ENCODE results near the gene MYO1A.
"Not testable (repeated sequence)": the region's sequence is repeated elsewhere in the genome, so short reads cannot be mapped to it uniquely, and the experiment has no call there.

The MYO1A gene

DNA sequence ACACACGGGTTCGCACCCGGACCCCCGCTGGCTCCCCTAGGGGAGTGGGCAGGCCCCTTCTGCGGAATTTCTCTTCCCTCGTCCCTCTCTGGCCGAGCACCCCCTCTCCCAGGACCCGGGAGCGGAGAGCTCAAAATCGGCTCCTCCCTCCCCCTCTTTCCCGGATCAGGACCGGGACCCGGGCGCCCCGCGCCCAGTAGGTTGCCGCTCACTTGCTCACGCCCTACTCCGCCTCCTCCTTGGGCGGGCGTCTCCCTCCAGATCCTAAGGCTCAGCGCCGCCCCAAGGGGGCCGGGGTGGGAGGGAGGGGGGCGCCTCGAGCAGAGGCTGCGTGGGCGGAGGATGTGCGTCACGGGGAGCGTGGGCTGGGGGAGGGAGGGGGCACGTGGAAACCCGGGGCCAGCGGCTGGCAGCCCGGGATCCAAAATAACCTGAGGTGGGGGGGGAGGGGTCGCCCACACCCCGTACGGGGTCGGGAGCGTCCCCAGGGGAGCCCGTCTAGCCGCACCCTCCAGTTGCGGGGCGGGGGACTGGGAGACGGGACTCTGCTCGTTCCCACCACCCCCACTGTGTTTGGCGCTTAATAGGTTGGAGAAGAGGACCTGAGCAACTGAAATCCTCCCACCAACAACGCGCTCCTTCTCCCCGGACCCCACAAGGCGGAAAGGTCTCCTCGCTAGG is 37.2 kb upstream of the MYO1A start:
- DNase-seq: peak; percentile 89

- peak; percentile 42 for DNase-seq
Observed at GRCh38 chr12:57086493-57087009, 36.6 kb upstream of the MYO1A start.

GRCh38 chr12:57085999-57086492 is 36.1 kb upstream of the MYO1A start:
- no peak for DNase-seq

- no peak for DNase-seq
Observed at GRCh38 chr12:57080855-57081254, 30.9 kb upstream of the MYO1A start.

- no peak for DNase-seq
Observed at GRCh38 chr12:57079821-57080220, 29.9 kb upstream of the MYO1A start.

DNA sequence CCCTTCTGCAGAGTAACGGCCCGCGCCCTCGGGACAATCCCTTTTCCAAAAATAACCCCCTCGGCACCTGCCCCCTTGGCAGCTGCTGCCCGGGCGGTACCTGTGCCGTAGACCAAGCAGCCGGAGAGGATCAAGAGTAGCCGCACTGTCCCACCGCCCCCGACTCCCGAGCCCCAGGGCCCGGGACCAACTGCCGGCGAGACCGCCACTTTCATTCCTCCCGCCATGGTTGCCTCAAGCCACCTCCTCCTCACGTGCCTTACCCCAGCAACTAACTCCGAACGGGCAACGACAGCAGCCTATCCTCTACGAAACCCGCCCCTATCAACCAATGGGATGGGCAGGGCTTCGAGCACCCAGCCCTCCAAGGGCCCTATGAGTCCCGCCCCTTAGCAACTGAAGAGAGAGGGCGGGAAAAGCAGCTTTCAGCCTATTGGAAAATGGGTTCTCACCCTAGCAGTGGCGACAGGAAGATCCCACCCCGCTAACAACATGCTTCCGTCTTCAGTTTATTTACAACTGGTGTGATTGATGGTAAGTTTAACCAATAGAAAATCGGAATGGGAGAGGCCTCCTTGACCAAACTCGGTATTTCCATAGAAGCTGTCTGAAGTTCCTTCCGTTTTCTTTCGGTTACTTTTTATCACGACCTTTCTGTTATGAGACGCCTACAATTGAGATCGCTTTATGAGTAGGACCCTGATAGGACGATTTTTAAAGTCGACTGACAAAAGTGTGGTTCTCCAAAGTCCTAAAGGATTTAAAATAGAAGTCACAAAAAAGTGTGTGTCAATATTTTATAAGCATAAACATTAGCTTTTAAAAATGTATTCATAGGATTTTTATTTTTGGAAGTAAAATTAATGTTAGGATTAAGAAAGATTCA is 28.8 kb upstream of the MYO1A start, which contains the start of gene NEMP1:
Gene NEMP1, minus strand, starts transcription at position 273 of the 886 bp plus-strand sequence. Its CDS starts 46 bp downstream, at position 227.
- DNase-seq: peak; percentile 99

GRCh38 chr12:57073566-57074450 is 23.9 kb upstream of the MYO1A start:
- DNase-seq: not testable (repeated sequence)

DNA sequence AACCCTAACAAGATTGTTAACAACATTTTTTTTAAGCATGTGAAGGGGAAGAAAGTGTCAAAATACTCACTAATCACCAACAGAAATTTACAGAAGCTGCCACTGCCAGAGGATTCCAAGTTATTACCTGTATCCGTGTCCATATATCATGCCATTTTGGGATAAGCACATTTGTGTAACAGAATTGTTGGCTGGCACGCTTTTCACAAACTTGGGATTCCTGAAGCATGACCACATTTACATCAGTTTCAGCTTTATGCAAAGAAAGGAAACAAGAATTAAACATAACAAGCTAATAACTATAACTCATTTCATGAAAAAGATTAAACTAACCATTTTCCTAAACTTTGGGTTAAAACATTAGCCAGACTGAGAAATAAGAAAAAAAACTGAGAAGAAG is 22.7 kb upstream of the MYO1A start:
- no peak for DNase-seq

GRCh38 chr12:57069523-57069922 is 19.6 kb upstream of the MYO1A start:
- no peak for DNase-seq

GRCh38 chr12:57066245-57066644 is 16.3 kb upstream of the MYO1A start:
- DNase-seq: no peak

DNA sequence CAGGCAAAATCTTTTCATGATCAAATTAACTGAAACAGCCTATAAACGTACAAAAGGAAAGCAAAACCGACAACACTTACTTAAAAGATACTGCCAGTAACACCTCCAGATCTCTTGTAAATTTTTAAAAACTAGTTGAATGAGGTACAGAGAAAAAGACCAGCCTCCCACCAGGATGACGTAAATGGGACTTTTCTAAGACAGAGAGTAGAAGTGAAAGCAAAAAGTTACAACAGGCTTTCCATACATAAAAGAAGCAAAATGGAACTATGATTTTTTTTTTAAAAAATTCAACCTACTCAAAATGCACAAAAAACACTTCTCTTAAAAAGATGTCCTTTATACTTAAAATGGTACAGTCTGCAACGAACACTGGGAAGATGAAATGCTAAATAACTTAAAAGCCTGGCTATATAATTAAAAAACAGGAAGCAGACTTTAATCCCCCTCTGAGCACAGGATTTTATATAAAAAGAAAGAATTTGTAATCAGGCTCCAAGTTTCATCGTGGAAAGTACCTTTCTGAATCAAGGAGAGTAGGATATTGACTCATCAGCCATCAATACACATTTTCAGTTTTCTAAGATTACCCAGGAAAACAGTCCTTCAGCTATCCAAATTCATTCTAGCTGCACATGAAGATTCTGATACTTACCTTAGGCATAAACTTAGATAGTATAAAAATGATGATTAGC is 14.2 kb upstream of the MYO1A start:
- DNase-seq: no peak

DNA sequence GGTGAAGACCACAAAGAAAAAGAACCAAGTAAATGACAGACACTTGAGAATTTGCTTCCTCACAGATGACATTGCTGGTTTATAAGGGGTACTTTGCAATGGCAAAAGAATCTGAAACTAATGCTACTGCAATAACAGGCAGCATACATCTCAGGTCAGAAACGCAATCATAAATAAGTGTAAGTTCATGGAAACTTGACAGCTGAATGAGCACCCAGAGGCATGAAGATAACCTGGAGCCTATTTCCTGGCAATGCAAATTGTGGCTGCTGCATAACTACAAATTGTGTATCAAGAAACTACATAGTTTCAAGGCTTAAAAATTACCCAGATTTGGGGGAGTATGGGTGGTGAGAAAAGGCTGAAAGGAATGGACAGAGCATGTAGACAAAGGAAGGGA is 8.5 kb upstream of the MYO1A start:
- DNase-seq: no peak

DNA sequence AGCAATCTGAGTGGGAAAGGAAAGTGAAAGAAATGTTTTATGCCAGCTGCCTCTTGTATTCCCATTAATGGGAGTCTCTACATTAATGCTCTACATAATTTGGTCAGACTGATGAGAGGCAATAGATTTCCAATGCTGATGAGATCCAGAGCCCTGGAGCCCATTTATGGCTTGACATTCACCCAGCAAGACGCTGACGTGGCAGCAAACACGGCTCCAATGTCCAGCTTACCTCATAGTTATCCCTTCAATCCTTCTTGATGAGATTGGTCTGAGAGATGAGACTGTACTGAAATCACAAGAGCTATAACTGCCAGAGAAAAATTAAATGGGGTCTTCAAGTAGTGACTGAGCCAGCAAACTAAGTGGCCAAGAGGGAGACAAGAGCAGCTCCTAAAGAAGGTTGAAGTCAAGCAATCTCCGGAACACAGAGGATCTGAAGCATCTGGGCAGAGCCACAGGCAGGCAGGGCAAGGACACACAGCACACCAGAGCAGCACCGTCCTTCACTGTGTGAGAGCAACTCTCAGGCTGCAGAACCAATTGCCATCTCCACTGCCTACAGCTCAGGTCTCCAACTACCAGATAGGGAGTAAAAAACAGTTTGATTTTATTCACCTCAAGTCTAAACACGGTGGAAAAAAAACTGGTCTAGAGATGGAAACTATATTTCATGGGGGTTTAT is 7.3 kb upstream of the MYO1A start:
- no peak for DNase-seq

DNA sequence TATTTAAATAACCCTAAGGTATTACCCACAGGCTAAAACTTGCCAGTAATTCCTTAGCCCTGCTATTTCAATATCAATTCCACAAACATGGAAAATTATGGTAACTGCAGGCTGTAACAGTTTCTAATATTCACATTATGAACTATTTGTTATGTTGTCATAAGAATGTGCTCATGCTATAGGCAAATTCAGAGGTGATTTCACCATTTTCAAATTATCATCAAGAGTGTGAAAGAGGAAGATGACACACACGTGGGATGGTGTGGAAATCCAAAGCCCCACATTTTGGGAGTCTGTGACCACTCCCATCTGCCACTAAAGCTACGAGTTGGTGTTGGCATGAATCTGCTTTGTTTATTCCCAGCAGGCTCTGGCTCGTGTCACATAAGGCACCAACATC is 5.9 kb upstream of the MYO1A start:
- no peak for DNase-seq

GRCh38 chr12:57053901-57054300 is 4.0 kb upstream of the MYO1A start:
- DNase-seq: not testable (repeated sequence)

- not testable (repeated sequence) for DNase-seq
Observed at GRCh38 chr12:57053146-57053545, 3.2 kb upstream of the MYO1A start.

GRCh38 chr12:57051011-57051410 is 1.1 kb upstream of the MYO1A start:
- no peak for DNase-seq

DNA sequence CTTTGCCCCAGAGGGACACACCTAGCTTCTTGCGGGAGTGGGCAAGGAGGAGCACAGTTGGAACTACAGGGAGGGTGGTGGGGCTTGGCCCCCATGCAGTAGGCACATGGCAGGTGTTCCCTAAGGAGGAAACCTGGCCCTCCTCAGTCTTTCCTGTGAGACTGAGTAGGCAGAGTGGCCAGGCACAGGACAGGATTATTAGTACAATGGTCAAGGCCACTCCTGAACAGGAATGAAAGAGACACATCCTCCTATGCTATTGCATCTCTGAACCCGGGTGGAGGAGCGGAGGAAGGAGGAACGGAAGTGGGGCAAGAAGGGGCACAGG is 846 bp downstream of the MYO1A start:
- no peak for DNase-seq

DNA sequence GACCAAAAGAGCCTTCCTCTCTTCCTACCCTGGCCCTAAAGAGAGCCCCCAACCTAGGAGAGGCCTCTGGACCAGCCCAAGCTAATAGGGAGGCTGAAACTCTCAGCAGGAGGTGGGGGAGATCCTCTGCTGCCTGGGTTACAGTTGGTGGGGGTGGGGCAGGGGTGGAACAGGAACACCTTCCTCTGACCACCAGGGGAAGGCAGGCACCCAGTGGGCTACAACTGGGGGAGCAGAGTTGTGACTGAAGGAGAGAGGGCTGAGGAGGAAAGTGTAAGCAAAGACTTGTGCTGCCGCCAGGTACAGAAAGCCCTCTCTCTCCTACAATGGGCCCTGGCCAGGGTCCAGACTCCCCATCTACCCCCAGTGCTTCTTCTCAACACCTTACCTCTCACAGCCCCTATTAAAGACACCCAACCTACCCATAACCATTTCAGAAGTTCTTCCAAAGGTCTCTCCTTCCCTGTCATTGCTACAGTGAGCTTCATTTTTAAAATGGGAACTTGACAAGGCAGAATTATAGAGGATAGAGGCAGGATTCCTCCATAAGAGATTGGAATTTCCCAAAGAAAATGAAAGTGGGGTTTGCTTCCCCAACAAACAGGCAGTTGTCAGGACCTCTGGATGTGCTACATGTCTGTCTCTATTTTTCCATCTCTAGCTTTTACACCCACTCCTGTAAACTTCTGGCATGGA is 1.4 kb downstream of the MYO1A start:
- no peak for DNase-seq

DNA sequence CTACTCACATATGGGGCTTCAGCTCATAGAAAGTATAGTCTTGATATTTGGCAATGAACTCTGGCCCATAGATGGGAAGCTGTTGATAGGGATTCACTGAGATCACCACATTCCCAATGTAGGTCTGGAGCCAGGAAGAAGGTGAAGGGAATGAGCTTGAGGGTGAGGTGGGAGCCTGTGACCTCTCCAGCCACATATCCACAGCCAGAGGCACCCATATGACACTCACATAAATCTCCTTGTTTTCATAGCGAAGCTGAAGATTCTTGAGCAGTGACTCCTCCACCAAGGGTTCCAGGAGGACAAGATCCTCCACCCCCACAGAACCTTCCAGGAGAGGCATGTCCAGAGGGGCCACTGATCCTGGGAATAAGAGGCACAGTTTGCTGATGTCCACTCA is 1.9 kb downstream of the MYO1A start:
- DNase-seq: no peak

All from NCI-H2171 (cell line).